ENCODE results near the gene HTRA1. TPM values are rescaled to one million over a fixed set of nuclear protein-coding genes. Genes with fewer than 3 reads are reported as not detected.

HTRA1 gene
- total RNA-seq, 2 donors from 2014 or later, result 8.9 to 26.9 TPM

GRCh38 chr10:122477436-122477835 is 16.1 kb downstream of the HTRA1 start:
- Histone ChIP-seq H3K9me3 (no peaks in the 10 kb centered on the region), H3K36me3 (no peaks in the 10 kb centered on the region), H3K4me3 (no peak overlapping the region), H3K27ac (no peak overlapping the region), H3K9ac (ENCODE audit: low read depth in 2 of 2, low read length in 2 of 2) (no peak overlapping the region), H3K4me1 (no peaks in the 10 kb centered on the region), H3K27me3 (no peaks in the 10 kb centered on the region)
- no peak for TF ChIP-seq CTCF (IDR thresholded peaks at IDR 0.05)
- DNase-seq, result no peak
- intact Hi-C loops (cut with DNase I), result no loop called here

- no peak for DNase-seq
- Histone ChIP-seq H3K9ac (ENCODE audit: low read depth in 2 of 2, low read length in 2 of 2) (no peak overlapping the region), H3K27me3 (no peaks in the 10 kb centered on the region), H3K4me1 (no peaks in the 10 kb centered on the region), H3K27ac (no peak overlapping the region), H3K36me3 (no peaks in the 10 kb centered on the region), H3K4me3 (no peak overlapping the region), H3K9me3 (no peaks in the 10 kb centered on the region)
- intact Hi-C loops (cut with DNase I), result no loop called here
- TF ChIP-seq CTCF (IDR thresholded peaks at IDR 0.05), result no peak
Measured at GRCh38 chr10:122478971-122479370, 17.6 kb downstream of the HTRA1 start.

GRCh38 chr10:122480146-122480833 is 18.9 kb downstream of the HTRA1 start:
- no peak overlapping the region for H3K9ac ChIP-seq (ENCODE audit: low read depth in 2 of 2, low read length in 2 of 2)
- no peak overlapping the region for H3K27ac ChIP-seq
- H3K4me3 ChIP-seq, result no peak overlapping the region
- H3K4me1 ChIP-seq, result no peaks in the 10 kb centered on the region
- DNase-seq, result no peak
- no peaks in the 10 kb centered on the region for H3K27me3 ChIP-seq
- H3K36me3 ChIP-seq, result no peaks in the 10 kb centered on the region
- TF ChIP-seq CTCF (IDR thresholded peaks at IDR 0.05), result no peak
- intact Hi-C loops (cut with DNase I), result no loop called here
- H3K9me3 ChIP-seq, result no peaks in the 10 kb centered on the region

GRCh38 chr10:122481296-122482056 is 20.1 kb downstream of the HTRA1 start:
- Histone ChIP-seq H3K36me3 (no peaks in the 10 kb centered on the region), H3K4me3 (no peak overlapping the region), H3K27me3 (no peaks in the 10 kb centered on the region), H3K4me1 (no peaks in the 10 kb centered on the region), H3K9me3 (no peaks in the 10 kb centered on the region), H3K9ac (ENCODE audit: low read depth in 2 of 2, low read length in 2 of 2) (no peak overlapping the region), H3K27ac (no peak overlapping the region)
- DNase-seq, result no peak
- no peak for TF ChIP-seq CTCF (IDR thresholded peaks at IDR 0.05)
- intact Hi-C loops (cut with DNase I), result no loop called here

GRCh38 chr10:122484276-122485060 is 23.1 kb downstream of the HTRA1 start:
- Histone ChIP-seq H3K27me3 (no peaks in the 10 kb centered on the region), H3K27ac (no peak overlapping the region), H3K4me3 (no peak overlapping the region), H3K9me3 (no peaks in the 10 kb centered on the region), H3K9ac (ENCODE audit: low read depth in 2 of 2, low read length in 2 of 2) (no peak overlapping the region), H3K36me3 (no peaks in the 10 kb centered on the region), H3K4me1 (no peaks in the 10 kb centered on the region)
- no peak for DNase-seq
- intact Hi-C loops (cut with DNase I), result no loop called here
- TF ChIP-seq CTCF (IDR thresholded peaks at IDR 0.05), result no peak

All from colonic mucosa (tissue), 4 donors.